BLaER1 treated with 17β-estradiol and CSF1 and Interleukin-3, amounts not matched to agents 10 nM and 100 nM (cell line): ENCODE results near the gene MAD1L1.

ENCODE experiments used
- H3K27ac ChIP-seq, 11 experiments: shearing (Covaris generic); formaldehyde crosslinking; 2 replicates each; pipeline ENCODE4 v1.8.1; 2022
- H3K27me3 ChIP-seq, 11 experiments: shearing (Covaris generic); formaldehyde crosslinking; 2 replicates each; pipeline ENCODE4 v1.8.1; 2022
- H3K36me3 ChIP-seq, 11 experiments: shearing (Covaris generic); formaldehyde crosslinking; 2 replicates each; pipeline ENCODE4 v1.8.1; 2022
- H3K4me1 ChIP-seq, 10 experiments: shearing (Covaris generic); formaldehyde crosslinking; 2 replicates each; pipeline ENCODE4 v1.8.1; 2022
- H3K4me2 ChIP-seq, 11 experiments: shearing (Covaris generic); formaldehyde crosslinking; 2 replicates each; pipeline ENCODE4 v1.8.1; 2022
- H3K4me3 ChIP-seq, 10 experiments: shearing (Covaris generic); formaldehyde crosslinking; 2 replicates each; pipeline ENCODE4 v1.8.1; 2022
- H3K9ac ChIP-seq, 11 experiments: shearing (Covaris generic); formaldehyde crosslinking; 2 replicates each; pipeline ENCODE4 v1.8.1; 2022
- H3K9me3 ChIP-seq, 11 experiments: shearing (Covaris generic); formaldehyde crosslinking; replicated peaks in 1 of 11; 2 replicates each; pipeline ENCODE4 v1.8.1; 2022
- H4K20me1 ChIP-seq, 11 experiments: shearing (Covaris generic); formaldehyde crosslinking; 2 replicates each; pipeline ENCODE4 v1.8.1; 2022
- Cebpa-rat ChIP-seq, 11 experiments: shearing (Covaris generic); IDR thresholded peaks; 2 replicates each; pipeline ENCODE4 v1.8.1; 2022

MAD1L1 gene

GRCh38 chr7:2256306-2257045 lies 23.7 kb upstream of the MAD1L1 start:
- no peaks in the 10 kb centered on the region for H3K9me3 ChIP-seq
- H4K20me1 ChIP-seq: peaks cover 8 to 96% (median 38%) of the 10 kb centered on the region in 11 experiments; a peak in 17 of 22 replicates
- TF ChIP-seq Cebpa-rat (IDR thresholded peaks at IDR 0.05): no peak
- no peak overlapping the region for H3K27ac ChIP-seq
- H3K9ac ChIP-seq: no peak overlapping the region
- peaks cover 44 to 89% (median 51%) of the 10 kb centered on the region in 11 experiments for H3K36me3 ChIP-seq
- H3K4me3 ChIP-seq: no peak overlapping the region
- H3K4me2 ChIP-seq: no peak overlapping the region
- peaks cover 0 to 13% (median 0%) of the 10 kb centered on the region in 11 experiments; a peak in 5 of 22 replicates for H3K27me3 ChIP-seq
- H3K4me1 ChIP-seq: peaks cover 59 to 82% (median 68%) of the 10 kb centered on the region in 10 experiments

- peaks cover 53 to 92% (median 60%) of the 10 kb centered on the region in 11 experiments for H3K36me3 ChIP-seq
- H3K9ac ChIP-seq: no peak overlapping the region
- peaks cover 8 to 87% (median 38%) of the 10 kb centered on the region in 11 experiments; a peak in 17 of 22 replicates for H4K20me1 ChIP-seq
- peaks cover 0 to 13% (median 0%) of the 10 kb centered on the region in 11 experiments; a peak in 5 of 22 replicates for H3K27me3 ChIP-seq
- H3K27ac ChIP-seq: no peak overlapping the region
- no peak overlapping the region for H3K4me3 ChIP-seq
- H3K4me2 ChIP-seq: no peak overlapping the region
- no peak for TF ChIP-seq Cebpa-rat (IDR thresholded peaks at IDR 0.05)
- H3K9me3 ChIP-seq: no peaks in the 10 kb centered on the region
- peaks cover 59 to 81% (median 65%) of the 10 kb centered on the region in 10 experiments for H3K4me1 ChIP-seq
These were observed 22.7 kb upstream of the MAD1L1 start for GRCh38 chr7:2255145-2256139.

- H3K9me3 ChIP-seq: no peaks in the 10 kb centered on the region
- H3K4me3 ChIP-seq: no peak overlapping the region
- TF ChIP-seq Cebpa-rat (IDR thresholded peaks at IDR 0.05): no peak
- H3K27ac ChIP-seq: no peak overlapping the region
- H3K4me2 ChIP-seq: peak overlapping the region in 1 of 11 experiments; percentile 15; a peak in 1 of 22 replicates
- 0 out of 22 replicates have a peak overlapping the region, but pooled peaks of 1 of the 11 experiments have one; percentile 25 for H3K9ac ChIP-seq
- peaks cover 53 to 91% (median 67%) of the 10 kb centered on the region in 11 experiments for H3K36me3 ChIP-seq
- H3K4me1 ChIP-seq: peaks cover 60 to 81% (median 69%) of the 10 kb centered on the region in 10 experiments
- H3K27me3 ChIP-seq: peaks cover 0 to 11% (median 0%) of the 10 kb centered on the region in 11 experiments; a peak in 5 of 22 replicates
- peaks cover 13 to 83% (median 39%) of the 10 kb centered on the region in 11 experiments; a peak in 19 of 22 replicates for H4K20me1 ChIP-seq
These were observed 21.8 kb upstream of the MAD1L1 start for GRCh38 chr7:2254429-2255144.

DNA sequence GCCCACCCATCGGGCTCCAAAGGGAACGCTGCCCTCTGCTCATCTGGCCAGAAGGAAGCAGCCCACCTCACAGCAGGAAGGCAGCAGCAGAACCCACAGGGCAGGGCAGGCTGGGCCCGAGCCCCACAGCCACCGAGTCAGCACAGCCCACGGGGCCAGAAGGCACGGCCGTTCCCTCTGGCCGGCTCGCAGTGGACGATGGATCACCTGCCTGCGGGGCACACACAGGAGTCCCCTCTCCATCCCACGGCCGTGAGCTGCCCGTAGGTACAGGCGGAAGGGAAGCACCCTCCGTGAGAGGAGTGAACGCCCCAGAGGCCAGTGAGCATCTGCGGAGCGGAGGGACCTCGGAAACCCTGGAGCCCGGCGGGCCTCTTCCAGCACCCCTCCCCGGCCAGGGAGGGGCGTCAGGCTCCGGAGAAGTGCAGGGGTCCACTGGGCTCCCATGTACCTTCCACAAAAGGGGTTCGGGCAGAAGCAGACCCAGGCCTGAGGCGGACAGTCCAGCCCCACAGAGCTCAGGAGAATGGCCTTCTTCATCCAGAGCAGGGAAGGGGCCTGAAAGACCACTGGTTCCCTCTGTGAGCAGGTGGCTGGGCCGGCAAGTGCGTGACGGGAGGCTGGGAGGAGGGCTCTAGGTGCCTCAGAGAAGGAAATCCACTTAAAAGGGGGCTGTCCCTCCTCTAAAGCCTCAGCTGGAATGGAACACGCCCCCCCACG lies 20.9 kb upstream of the MAD1L1 start:
- peaks cover 53 to 82% (median 66%) of the 10 kb centered on the region in 11 experiments for H3K36me3 ChIP-seq
- H3K9me3 ChIP-seq: no peaks in the 10 kb centered on the region
- no peak for TF ChIP-seq Cebpa-rat (IDR thresholded peaks at IDR 0.05)
- H3K27me3 ChIP-seq: peaks cover 0 to 2% (median 0%) of the 10 kb centered on the region in 11 experiments; a peak in 2 of 22 replicates
- peaks cover 12 to 82% (median 34%) of the 10 kb centered on the region in 11 experiments; a peak in 19 of 22 replicates for H4K20me1 ChIP-seq
- peak overlapping the region in 1 of 11 experiments; percentile 25; a peak in 2 of 22 replicates for H3K9ac ChIP-seq
- H3K4me1 ChIP-seq: peaks cover 60 to 81% (median 69%) of the 10 kb centered on the region in 10 experiments
- H3K27ac ChIP-seq: peak overlapping the region in 1 of 11 experiments; percentile 9; a peak in 1 of 22 replicates
- H3K4me2 ChIP-seq: peak overlapping the region; percentile 3 to 55 (median 31); a peak in 15 of 22 replicates
- H3K4me3 ChIP-seq: no peak overlapping the region

DNA sequence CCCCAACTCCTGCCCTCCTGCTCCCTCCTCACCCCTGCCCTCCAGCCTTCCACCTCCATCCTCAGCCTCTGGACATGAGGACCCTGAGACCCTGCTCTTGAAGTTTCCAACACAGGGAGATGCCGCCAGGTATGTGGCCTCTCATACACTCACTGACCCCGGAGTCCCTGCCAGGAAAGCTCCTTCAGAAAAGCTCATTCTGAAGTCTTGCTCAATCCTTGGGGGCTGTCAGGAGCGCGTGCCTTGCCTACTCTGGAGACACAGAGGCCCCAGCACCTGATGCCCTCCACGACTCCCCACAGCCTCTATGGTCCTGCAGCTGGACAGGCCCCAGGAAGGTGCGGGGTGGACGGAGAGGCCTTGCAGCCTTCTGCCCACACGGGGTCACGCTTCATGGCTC lies 20.3 kb upstream of the MAD1L1 start:
- Histone ChIP-seq H3K4me1 (peaks cover 60 to 81% (median 69%) of the 10 kb centered on the region in 10 experiments), H3K27ac (peak overlapping the region in 1 of 11 experiments; percentile 9; a peak in 1 of 22 replicates), H3K4me2 (peak overlapping the region; percentile 3 to 55 (median 31); a peak in 15 of 22 replicates), H3K9me3 (no peaks in the 10 kb centered on the region), H3K4me3 (no peak overlapping the region), H3K27me3 (no peaks in the 10 kb centered on the region), H3K36me3 (peaks cover 53 to 75% (median 62%) of the 10 kb centered on the region in 11 experiments), H4K20me1 (peaks cover 10 to 79% (median 34%) of the 10 kb centered on the region in 11 experiments; a peak in 17 of 22 replicates), H3K9ac (no peak overlapping the region; a peak in 1 of 22 replicates)
- TF ChIP-seq Cebpa-rat (IDR thresholded peaks at IDR 0.05): no peak

DNA sequence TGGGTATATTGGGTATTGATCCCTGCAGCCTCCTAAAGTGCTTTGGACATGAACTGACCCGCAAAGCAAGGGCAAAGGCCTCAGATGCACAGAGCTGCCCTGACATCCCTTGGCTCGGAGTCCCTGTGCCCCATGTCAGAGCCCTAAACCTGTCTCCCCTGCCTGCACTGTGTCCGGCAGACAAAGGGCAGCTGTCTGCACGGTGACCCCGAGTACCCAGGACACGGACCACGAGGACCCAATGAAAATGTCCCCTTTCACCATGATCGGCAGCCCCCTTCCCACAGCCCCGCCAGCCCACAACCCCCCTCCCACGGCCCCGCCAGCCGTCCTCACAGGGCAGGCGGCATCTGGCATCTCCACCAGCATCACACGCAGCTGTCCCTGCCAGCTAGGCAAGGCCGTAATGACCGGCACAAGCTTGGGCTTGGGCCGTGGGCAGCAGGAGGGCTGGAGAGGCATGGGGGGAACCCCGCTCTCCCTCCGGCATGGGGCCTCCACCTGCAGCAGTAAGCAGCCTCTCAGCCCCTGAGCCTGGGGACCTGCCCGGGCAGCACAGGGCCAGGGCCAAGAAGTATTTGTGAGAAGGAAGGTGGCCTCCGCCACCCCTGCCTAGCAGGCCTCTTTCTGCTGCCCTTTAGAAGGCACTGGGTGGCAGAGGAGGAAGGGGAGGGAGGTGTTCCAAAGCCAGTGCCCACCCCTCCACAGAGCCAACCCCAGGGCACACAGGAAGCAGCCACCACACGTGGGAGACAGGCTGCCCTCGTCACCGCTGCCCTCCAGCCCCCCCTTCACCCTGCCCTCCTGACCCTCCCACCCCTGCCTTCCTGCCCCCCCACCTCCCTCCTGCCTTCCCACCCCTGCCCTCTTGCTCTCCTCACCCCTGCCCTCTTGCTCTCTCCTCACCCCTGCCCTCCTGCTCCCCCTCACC lies 19.4 kb upstream of the MAD1L1 start:
- Histone ChIP-seq H3K4me1 (peaks cover 65 to 81% (median 73%) of the 10 kb centered on the region in 10 experiments), H3K9ac (peak overlapping the region in 8 of 11 experiments; percentile 2 to 54 (median 34); a peak in 10 of 22 replicates), H4K20me1 (peaks cover 10 to 79% (median 36%) of the 10 kb centered on the region in 11 experiments; a peak in 17 of 22 replicates), H3K9me3 (no peaks in the 10 kb centered on the region), H3K27me3 (no peaks in the 10 kb centered on the region), H3K27ac (peak overlapping the region in 6 of 11 experiments; percentile 32 to 64 (median 50); a peak in 9 of 22 replicates), H3K4me3 (peak overlapping the region in 1 of 10 experiments; percentile 40; a peak in 1 of 20 replicates), H3K36me3 (peaks cover 48 to 66% (median 55%) of the 10 kb centered on the region in 11 experiments), H3K4me2 (peak overlapping the region; percentile 46 to 84 (median 66))
- no peak for TF ChIP-seq Cebpa-rat (IDR thresholded peaks at IDR 0.05)
